Anterior cingulate cortex (tissue), 58 donors: ENCODE data around the gene VPS11.
A peak's percentile ranks its signal among the peaks of the same experiment; 100 is the strongest.
"Not testable (repeated sequence)": the region's sequence is repeated elsewhere in the genome, so short reads cannot be mapped to it uniquely, and the experiment has no call there.

Source experiments
- DNase-seq, 58 donors: peaks; one replicate each; lab custom pipeline; 2025; lab: John Stamatoyannopoulos, UW

Gene VPS11

DNA sequence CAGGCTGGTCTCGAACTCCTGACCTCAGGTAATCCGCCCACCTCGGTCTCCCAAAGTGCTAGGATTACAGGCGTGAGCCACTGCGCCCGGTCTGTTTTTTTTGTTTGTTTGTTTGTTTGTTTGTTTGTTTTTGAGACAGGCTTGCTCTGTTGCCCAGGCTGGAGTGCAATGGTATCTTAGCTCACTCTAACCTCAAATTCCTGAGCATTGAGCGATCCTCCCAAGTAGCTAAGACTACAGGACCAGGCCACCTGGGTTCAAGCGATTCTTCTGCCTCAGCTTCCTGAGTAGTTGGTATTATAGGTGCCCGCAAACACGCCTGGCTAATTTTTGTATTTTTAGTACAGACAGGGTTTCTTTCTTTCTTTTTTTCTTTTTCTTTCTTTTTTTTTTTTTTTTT lies 34.2 kb upstream of the VPS11 start:
- not testable (repeated sequence) for DNase-seq

DNA sequence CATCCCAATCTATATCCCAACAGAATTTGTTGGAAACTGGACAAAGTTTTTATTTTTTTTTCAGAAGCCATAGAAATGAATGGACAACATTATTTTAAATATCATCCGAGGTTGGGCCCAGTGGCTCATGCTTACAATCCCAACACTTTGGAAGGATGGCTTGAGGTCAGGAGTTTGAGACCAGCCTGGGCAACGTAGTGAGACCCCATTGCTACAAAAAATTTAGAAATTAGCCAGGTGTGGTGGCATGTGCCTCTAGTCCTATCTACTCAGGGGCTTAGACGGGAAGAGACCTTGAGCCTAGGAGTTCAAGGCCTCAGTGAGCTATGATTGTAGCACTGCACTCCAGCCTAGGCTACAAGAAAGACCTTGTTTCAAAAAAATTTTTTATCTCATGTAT lies 32.8 kb upstream of the VPS11 start:
- no peak for DNase-seq

- DNase-seq, result no peak
Observed at GRCh38 chr11:119038884-119039283, 28.7 kb upstream of the VPS11 start.

DNA sequence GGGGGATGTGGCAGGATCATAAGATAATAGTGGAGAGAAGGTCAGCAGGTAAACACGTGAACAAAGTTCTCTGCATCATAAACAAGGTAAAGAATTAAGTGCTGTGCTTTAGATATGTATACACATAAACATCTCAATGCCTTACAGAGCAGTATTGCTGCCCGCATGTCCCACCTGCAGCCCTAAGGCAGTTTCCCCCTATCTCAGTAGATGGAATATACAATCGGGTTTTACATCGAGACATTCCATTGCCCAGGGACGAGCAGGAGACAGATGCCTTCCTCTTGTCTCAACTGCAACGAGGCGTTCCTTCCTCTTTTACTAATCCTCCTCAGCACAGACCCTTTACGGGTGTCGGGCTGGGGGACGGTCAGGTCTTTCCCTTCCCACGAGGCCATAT lies 28.1 kb upstream of the VPS11 start:
- DNase-seq, result not testable (repeated sequence)

- DNase-seq, result no peak
Observed at GRCh38 chr11:119041821-119042514, 25.6 kb upstream of the VPS11 start.

GRCh38 chr11:119042927-119043326 lies 24.7 kb upstream of the VPS11 start:
- DNase-seq, result no peak

DNA sequence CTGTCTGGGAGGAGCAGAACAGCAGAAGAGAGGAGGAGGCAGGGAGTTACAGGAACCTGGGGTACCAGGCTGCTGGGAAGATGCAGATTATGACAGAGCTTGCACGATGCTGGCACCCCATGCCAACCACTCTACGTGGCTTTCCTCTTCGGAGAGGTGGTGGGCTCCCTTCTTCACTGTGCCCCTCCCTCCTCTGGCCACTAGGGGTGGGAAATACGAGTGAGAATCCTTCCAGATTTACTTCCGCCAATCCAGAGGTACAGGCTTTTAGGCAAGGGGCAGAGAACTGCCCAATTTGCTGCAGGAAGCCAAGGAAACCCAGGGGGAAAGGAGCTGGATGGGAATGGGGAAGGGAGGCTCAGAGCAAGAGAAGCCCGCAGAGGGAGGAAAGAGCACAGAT lies 22.9 kb upstream of the VPS11 start:
- DNase-seq, result no peak

DNA sequence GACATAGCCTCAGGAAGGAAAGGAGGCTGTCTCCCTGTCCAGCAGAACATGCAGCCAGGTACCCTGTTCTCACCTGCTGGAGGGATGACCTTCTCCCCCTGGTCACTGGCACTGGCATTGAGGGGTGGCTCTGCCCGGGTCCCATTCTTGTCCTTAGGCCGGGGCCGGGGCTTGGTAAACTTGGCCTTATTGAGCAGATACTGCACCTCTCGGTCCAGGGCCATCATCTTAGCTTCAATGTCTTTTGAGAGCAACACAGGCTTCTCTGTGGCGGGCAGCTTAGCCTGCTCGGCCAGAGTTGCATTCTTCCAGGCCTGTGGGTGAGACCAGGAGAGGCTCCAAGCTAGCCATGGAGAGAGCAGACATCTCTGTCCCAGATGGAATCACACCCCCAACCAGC lies 21.1 kb upstream of the VPS11 start:
- no peak for DNase-seq

GRCh38 chr11:119047205-119047604 lies 20.4 kb upstream of the VPS11 start:
- DNase-seq, result no peak

- no peak for DNase-seq
Observed at GRCh38 chr11:119048644-119049043, 19.0 kb upstream of the VPS11 start.

DNA sequence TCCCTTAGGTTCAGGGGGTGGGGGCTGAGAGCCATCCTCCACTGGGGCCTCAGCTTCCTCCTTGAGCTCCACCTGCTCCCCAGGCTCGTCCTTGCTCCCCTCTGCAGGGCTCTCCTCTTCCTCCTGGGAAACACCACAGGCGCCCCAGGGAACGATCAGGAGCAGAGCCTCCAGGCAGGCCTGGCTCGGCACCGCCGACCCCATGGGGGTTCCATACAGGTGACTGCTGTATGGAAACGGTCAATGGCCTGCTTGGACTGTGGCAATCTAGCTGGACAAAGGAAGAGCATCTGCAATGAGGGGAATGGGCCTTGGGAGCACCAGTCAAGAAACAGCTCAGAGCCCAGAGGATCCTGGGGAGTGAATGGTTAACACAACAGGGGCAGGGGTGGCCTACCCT lies 18.5 kb upstream of the VPS11 start:
- no peak for DNase-seq

GRCh38 chr11:119051440-119052162 lies 16.0 kb upstream of the VPS11 start:
- DNase-seq, result no peak

DNA sequence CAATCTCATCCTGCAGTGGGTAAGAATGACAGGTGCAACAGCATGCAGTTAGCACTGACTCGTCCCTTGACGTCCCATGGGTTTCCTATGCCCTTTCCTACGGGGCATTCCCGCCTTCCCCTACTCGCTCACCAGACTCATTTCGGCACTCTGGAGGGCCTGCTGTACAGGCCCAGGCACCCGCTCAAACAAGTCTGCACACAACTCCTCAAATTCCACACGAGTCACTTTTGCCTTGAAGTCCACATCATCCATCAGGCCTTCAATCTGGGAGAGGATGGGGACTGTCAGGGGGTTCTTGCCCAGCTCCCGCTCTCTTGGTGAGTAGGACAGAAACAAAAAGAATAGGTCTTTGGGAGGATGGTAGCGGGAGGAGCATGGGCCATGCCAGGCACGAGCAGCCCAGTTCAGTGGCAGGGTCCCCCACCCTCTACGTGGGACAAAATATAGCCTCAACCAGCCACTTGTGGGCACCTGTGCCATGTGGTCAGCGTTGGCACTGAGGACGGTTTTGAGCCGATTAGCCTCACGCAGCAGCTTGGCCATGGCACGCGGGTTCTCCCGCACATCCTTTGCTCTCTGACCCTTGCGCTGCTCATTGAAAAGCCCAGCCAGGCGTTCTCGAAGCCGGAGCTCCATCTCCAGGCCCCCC lies 15.3 kb upstream of the VPS11 start:
- DNase-seq, result no peak

- no peak for DNase-seq
Observed at GRCh38 chr11:119054418-119054817, 13.2 kb upstream of the VPS11 start.

DNA sequence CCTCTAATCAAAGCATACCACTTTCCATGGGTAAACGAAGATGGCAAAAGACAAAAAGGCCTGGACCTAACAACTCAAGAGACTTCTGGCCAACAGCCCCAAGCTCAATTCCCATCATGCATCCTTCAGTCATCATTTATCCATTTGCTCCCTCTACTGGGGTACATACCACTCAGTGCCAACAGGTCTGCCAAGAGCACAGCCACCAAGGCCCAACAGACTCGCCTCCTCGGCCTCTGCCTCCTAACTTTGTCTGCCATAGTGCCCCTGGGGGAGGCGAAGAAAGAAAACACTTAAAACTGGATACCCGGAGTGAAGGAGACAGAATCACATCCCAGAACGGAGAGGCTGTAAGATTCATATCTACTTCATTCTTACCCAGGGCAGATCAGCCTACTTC lies 11.7 kb upstream of the VPS11 start:
- no peak for DNase-seq

- DNase-seq, result peak in 20 of 58 donors; percentile 7 to 59 (median 42)
Observed at GRCh38 chr11:119056421-119056999, 11.1 kb upstream of the VPS11 start.

GRCh38 chr11:119057000-119057769 lies 10.4 kb upstream of the VPS11 start, which contains the start of gene HYOU1:
HYOU1 (minus strand) TSS chr11:119057205; CDS start chr11:119056160, 1,045 bp downstream.
- DNase-seq, result peak; percentile 58 to 98 (median 96)

DNA sequence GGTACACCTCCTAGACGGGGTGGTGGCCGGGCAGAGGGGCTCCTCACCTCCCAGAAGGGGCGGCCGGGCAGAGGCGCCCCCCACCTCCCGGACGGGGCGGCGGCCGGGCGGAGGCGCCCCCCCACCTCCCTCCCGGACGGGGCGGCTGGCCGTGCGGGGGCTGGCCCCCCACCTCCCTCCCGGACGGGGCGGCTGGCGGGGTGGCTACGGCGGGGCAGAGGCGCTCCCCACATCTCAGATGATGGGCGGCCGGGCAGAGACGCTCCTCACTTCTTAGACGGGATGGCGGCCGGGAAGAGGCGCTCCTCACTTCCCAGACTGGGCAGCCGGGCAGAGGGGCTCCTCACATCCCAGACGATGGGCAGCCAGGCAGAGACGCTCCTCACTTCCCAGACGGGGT lies 8.5 kb upstream of the VPS11 start:
- DNase-seq, result not testable (repeated sequence)

GRCh38 chr11:119061256-119061655 lies 6.4 kb upstream of the VPS11 start:
- no peak for DNase-seq

DNA sequence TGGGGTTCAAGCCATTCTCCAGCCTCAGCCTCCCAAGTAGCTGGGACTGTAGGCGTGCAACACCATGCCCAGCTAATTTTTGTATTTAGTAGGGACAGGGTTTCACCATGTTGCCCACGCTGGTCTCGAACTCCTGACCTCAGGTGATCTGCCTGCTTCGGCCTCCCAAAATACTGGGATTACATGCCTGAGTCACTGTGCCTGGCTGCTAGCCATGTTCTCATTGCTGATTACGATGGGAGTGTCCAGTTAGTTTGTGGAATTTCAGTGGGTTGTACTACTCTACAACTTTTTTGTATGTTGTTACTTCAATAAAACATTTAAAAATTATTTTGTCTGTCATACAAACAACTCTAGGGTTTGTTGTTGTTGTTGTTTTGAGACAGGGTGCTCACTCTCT lies 4.8 kb upstream of the VPS11 start:
- DNase-seq, result peak in 1 of 58 donors; percentile 24
